ENCODE measurements around the gene WARS2.
"Not testable (repeated sequence)": the region's sequence is repeated elsewhere in the genome, so short reads cannot be mapped to it uniquely, and the experiment has no call there.

WARS2 gene

DNA sequence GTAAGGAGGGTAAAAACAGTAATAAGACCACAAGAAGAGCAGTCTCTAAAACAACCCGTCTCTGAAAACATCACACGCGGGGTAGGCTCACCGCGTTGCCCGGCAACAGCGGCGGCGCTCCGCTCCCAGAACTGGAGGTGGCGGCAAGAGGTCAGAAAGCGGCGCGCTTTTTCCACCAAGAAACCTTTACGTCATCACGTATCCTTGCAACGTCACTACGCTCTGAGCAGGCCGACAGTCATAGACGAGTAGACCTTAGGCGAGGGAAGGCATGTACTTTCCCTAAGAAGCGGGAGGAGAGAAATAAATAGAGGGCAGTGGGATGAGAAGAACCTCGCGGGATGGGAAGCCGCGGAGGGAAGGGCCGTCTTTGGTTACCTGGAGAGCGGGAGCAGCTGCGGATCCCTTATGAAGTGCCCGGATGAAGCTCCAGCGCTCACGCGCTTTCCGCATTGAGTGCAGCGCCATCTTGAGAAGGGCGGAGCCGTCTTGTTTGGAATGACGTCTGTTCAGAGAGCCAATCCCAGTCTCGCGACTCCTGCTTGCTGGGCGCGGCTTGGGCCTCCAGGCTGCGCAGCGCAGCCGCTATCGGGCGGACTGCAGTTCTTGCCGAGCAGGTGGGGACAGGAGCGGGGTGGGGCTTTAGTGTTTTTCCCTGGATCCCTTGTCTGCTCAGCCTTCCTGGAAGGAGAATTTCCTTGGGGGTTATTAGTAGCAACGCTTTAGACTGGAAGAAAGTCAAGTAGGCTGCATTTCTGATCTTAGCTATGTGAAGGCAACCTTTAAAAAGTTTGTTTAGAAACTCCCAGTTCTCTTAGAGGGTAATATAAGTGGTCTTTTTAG, at the start of gene WARS2:
Gene WARS2 (minus strand): TSS at position 477 of the 843 bp plus-strand sequence. CDS start 9 bp downstream, at position 468.
- peak; percentile 96 to 97 for DNase-seq

DNA sequence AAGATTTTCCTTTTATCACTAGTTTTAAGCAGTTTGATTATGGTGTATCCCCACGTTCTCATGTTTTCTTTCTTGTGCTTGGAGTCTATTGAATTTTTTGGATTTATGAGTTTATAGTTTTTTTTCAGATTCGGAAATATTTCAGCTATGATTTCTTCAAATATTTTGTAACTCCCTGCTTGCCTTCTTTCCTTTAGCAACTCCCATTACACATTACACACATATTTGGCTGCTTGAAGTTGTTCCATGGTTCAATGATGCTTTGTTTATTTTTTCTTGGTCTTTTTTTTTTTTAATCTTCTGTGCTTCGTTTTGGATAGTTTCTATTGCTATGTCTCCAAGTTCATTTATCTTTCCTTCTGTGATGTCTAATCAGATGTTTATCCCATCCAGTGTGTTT, 48.5 kb upstream of the WARS2 start:
- DNase-seq, result no peak

DNA sequence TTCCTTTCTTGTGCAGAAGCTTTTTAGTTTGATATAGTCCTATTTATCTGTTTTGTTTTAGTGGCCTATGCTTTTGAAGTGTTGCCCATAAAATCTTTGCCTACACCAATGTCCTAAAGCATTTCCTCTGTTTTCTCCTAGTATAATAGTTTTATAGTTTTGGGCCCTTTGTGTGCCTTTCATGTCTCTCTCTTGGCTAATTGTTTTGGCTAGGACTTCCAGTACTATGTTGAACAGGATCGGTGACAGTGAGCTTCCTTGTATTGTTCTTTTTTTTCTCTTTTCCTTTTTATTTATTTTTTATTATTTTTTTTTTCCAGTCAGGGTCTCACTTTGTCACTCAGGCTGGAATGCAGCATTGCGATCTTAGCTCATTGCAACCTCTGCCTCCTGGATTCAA, 47.0 kb upstream of the WARS2 start:
- DNase-seq, result no peak

DNA sequence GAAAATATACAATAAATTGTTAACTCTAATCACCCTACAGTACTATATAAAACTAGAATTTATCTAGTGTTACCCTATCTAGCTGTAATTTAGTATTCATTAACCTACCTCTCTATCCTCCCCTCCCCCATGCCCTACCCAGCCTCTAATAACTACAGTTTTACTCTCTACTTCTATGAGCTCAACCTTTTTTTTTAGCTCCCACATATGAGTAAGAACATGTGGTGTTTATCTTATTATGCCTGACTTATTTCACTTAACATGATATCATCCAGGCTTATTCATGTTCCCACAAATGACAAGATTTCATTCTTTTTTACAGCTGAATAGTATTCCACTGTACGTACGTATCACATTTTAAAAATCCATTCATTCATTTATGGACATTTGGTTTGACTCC, 46.0 kb upstream of the WARS2 start:
- DNase-seq, result no peak

DNA sequence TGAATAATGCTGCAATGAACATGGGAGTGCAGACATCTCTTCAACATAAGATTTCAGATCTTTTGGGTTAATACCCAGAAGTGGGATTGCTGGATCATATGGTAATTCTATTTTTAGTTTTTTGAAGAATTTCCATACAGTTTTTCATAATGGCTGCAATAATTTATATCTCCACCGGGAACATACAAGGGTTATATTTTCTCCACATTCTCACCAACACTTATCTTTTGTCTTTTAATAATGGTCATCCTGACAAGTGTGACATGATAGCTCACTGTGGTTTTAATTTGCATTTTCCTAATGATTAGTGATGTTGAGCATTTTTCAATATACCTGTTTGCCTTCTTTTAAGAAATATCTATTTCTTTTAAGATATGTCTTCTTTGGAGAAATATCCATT, 44.5 kb upstream of the WARS2 start:
- DNase-seq, result no peak

DNA sequence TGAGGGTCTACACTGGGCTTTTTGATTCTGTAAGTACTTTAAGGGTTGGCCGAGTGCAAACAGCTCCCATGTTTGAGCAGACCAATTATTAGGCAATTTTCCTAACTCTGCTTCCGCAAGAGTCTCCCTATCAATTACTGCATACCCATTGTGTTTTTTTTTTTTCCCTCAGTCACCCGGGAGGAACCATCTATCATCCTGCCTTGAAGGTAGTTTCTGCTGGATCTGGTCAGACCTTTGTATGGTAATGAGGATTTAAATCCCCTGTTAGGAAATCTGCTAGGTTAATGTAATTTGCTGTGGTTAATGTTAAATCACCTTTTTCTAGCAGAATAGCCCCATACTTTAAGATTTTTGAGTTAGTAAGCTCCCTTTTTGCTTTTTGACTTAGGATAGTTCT, 40.8 kb upstream of the WARS2 start:
- DNase-seq, result no peak

DNA sequence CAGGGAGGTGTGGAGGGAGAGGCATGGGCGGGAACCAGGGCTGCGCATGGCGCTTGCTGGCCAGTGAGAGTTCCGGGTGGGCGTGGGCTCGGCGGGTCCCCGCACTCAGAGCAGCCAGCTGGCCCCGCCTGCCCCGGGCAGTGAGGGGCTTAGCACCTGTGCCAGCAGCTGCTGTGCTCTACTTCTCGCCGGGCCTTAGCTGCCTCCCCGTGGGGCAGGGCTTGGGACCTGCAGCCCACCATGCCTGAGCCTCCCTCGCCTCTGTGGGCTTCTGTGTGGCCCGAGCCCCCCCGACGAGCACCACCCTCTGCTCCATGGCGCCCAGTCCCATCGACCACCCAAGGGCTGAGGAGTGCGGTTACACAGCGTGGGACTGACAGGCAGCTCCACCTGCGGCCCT, 38.6 kb upstream of the WARS2 start:
- no peak for DNase-seq

DNA sequence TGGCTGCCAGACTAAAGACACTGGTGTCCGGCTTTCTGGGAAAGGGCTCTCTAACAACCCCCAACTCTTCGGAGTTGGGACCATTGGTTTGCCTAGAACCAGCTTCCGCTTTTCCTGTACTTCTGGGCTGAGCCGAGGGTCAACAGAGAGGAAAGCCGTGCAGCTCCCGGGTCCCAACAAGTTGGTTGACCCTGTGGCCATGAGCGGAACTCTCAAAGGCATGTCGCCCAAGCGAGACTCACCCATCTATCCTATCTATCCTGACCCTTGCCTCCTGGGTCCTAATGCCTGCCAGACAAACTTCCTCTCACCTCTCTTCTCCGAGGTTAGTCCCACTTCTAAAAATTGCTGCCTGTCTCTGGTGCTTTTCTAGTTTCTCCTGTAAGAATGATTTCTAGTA, 32.5 kb upstream of the WARS2 start:
- not testable (repeated sequence) for DNase-seq

DNA sequence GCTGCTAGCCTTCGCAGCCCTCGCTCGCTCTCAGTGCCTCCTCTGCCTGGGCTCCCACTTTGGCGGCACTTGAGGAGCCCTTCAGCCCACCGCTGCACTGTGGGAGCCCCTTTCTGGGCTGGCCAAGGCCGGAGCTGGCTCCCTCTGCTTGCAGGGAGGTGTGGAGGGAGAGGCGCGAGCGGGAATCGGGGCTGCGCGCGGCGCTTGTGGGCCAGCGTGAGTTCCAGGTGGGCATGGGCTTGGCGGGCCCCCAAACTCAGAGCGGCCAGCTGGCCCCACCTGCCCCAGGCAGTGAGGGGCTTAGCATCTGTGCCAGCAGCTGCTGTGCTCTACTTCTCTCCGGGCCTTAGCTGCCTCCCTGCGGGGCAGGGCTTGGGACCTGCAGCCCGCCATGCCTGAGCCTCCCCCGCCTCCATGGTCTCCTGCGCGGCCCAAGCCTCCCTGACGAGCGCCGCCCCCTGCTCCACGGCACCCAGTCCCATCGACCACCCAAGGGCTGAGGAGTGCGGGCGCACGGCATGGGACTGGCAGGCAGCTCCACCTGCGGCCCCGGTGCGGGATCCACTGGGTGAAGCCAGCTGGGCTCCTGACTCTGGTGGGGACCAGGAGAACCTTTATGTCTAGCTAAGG, 31.0 kb upstream of the WARS2 start:
- not testable (repeated sequence) for DNase-seq

DNA sequence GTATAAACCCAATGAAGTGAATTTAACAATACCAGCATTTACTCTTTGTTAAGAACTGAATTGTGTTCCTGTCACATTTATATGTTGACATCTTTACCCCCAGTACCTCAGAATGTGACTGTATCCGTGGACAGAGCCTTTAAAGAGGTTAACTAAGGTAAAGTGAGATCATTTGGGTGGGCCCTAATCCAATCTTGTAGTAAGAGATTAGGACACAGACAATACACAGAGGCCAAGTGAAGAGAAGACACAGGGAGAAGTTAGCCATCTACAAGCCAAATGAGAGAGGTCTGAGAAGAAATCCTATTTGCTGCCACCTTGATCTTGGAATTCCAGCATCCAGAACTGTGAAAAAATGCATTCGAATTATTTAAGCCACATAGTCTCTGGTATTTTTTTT, 22.9 kb upstream of the WARS2 start:
- DNase-seq, result no peak

DNA sequence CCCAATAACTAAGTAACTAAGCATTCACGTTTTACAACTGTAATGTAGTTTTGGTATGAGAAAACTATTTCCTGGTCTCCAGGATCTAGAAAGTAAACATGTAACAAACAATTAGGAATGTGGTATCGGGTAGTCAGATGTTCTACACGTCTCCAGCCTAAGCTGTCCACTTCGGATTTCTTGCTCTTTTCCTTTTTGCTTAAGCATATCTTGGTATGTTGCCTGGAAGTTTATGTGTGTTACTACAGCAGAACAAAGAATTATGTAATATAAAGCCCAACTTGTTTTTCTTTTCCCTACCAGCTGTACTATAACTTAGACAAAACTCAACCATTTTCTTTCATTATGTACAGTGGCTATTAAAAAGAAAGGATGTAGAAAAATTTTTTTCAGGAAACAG, 20.4 kb upstream of the WARS2 start:
- no peak for DNase-seq

DNA sequence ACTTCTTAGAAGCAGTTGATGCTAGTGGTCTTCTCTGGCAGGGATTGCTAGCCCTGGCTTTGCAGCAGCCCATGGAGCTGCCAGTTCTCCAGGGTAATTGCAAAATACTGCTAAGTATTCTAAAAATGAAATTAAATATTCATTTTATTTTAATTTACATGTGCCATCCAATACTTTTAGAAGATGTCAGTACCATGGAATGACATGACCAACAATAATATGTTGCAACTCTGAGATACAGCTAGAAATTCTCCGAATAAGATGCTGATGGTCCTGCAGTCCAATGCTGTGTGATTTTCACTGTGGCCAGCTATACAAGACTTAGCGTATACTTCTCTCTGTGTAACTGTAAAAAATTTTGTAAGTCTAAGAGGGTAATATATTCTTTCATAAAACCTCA, 20.0 kb upstream of the WARS2 start:
- no peak for DNase-seq

DNA sequence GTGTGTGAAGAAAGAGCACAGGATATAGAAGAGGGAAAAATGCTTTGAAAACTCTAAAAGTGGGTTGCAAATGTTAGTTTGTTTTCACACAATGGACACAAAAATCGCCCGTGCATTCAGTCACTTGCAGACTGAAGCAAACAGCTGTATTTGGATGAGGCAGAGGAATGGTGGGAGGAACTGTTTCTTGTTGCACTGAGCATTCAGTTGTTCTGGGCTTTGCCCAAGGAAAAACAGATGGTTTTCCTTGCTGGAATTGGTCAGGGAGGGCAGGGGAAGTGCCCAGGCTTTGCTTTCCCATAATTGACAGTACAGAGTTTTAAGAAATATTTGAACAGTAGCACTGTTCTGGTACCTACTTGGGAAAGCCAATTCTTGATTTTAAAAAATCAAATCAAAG, 19.5 kb upstream of the WARS2 start:
- no peak for DNase-seq

DNA sequence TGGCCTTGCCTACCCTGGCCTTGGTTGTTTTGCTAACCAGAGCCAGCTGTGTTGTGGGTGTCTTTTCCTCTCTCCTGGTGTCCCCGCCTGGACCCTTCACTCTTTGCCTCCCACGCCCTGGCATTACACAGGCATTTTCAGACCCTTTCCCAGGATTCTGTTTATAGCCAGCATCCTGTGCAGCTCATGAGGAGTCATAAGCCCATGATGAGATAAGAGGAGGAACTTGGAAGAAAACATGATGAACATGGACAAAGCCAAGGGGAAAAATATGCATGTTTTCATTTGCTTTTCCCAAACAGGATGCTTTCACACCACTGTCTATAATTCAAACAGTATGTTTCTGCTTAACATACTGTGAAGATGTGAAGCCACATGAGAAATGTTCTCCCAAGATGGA, 18.7 kb upstream of the WARS2 start:
- no peak for DNase-seq

DNA sequence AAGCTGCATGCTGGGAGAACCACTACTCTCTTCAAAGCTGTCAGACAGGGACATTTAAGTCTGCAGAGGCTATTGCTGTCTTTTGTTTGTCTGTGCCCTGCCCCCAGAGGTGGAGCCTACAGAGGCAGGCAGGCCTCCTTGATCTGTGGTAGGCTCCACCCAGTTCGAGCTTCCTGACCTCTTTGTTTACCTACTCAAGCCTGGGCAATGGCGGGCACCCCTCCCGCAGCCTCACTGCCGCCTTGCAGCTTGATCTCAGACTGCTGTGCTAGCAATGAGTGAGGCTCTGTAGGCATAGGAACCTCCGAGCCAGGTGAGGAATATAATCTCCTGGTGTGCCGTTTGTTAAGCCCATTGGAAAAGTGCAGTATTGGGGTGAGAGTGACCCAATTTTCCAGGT, 16.3 kb upstream of the WARS2 start:
- not testable (repeated sequence) for DNase-seq

DNA sequence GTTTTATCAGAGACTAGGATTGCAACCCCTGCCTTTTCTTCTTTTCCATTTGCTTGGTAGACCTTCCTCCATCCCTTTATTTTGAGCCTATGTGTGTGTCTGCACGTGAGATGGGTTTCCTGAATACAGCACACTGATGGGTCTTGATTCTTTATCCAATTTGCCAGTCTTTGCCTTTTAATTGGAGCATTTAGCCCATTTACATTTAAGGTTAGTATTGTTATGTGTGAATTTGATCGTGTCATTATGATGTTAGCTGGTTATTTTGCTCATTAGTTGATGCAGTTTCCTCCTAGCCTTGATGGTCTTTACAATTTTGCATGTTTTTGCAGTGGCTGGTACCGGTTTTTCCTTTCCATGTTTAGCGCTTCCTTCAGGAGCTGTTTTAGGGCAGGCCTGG, 14.6 kb upstream of the WARS2 start:
- DNase-seq, result not testable (repeated sequence)

DNA sequence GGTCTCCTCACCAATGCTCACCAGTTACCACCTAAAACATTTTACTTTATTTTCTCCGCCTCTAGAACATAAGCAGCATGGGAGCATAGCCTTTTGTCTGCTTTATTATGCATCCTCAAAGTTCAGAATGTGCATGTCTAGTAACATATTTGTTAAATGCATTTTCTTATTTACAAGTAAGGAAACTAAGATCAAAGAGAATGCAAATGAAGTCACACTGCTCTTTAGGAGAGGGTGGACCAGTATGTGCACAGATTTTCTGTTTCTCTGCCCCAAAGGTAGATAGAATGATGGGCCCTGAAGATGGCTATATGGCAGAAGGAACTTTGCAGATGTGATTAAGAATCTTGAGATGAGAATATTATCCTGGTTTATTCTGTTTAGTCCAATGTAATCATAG, 9.7 kb upstream of the WARS2 start:
- DNase-seq, result no peak

DNA sequence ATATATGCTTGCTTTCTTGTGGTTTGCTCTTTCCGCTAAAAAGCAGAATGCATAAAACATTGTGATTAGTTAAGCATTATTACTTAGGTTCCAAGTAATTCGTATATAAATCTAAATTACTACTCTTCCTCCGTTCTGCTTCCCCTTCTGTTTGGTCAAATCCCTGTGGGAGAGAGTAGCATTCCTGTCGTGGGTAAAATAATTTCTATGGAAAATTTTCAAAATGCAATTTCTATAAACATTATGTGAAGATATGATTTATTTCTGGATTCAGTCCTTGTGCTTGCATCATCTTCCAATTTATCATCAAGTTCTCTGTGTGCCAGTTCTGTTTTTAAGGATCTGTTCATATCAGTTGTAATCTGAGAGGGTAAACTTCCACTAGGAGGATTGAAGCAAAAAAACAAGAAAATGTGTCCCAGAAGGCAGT, 7.2 kb upstream of the WARS2 start:
- no peak for DNase-seq

DNA sequence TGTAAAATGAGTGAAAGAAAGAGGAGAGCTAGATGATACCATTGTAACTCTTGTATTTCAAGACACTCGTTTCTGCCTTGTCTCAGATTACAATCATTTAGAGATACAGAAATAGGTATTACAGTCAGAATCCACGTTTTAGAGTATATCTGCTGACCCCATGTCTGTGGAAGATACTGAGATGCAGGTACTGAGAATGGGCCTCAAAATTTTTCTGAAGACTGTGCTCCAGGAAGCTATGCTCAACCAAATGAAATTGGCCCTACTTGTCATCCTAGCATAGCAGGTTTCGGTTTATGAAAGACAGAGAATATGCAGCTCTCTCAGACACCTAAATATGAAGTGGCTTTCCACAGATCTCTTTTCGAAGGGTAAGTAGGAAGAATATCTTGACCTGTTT, 6.0 kb upstream of the WARS2 start:
- no peak for DNase-seq

DNA sequence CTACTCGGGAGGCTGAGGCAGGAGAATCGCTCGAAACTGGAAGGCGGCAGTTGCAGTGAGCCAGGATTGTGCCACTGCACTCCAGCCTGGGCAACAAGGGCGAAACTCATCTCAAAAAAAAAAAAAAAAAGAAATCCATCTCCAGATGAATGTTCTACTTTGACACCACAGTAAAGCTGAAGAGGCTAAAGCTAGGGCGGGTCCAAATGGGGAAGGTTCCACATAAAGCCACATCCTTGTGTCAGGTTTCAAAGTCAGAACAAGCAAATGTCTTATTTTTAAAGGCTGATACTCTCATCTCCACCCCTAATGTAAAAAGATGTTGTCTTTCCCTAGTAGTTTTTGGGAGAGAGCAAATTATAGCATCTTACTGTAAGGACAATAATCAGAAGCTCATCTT, 4.4 kb upstream of the WARS2 start:
- no peak for DNase-seq

DNA sequence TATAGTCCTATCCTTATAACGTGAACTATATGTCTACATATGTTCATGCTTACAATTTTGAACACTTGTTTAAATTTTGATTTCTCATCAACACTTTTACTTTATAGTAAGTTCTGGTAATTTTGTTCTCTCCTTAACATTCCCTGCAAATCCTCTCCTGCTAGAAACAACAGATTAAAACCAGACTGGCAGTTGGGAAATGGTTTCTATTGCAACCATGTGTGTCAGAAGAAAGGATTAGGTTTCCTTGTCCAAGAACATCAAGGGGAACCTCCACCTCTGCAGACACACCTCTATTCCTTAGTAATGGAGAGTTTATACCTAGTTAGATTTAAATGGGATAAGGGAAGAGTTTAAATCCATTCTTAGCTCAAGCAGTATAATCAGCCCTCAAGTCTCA, 3.3 kb upstream of the WARS2 start:
- DNase-seq, result no peak

DNA sequence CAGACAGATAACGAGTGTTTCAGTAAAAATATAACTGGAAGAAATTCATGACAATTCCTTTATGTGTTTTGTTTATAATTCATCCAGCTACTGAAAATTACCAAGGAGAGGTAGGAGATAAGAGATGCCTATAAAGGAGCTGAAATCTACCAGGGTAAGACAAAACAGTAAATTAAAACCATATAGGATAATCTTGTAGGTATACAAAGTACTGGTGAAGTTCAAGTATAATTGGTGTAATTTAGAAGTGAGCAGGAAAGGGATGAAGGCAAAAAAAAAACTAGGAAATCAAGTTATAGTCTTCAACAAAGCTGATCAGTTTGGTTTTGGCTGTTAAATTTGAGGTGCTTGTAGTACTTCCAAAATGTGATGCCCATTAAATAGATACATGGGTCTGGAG, 1.2 kb upstream of the WARS2 start:
- DNase-seq, result no peak

DNA sequence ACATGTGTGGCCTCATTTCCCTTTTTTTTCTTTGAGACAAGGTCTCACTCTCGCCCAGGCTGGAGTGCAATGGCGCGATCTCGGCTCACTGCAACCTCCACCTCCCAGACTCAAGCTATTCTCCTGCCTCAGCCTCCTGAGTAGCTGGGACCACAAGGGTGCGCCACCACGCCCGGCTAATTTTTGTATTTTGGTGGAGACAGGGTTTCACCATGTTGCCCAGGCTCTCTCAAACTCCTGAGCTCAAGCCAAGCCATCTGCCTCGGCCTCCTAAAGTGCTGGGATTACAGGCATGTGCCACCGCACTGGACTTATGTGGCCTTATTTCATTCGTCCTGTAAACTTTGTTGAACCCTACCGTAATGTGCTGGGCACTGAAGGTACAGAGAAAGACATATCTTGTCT, 569 bp upstream of the WARS2 start:
- peak; percentile 62 to 71 for DNase-seq

DNA sequence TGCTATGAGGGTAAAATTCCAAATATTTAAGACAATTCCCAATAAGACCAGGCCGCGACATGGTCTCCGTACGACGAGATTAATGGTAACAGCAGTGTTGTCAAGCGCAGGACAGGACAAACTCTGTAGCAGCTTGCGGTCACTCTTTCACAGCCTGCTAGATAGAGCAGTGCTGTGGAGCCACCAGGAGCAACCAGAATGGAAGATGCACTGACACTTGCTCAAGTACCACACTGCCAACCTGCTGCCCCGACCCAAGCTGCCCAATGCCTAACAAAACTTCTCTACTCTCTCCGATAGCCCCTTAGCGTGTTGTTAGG, 636 bp downstream of the WARS2 start:
- DNase-seq, result peak in 1 of 2 experiments; percentile 83

DNA sequence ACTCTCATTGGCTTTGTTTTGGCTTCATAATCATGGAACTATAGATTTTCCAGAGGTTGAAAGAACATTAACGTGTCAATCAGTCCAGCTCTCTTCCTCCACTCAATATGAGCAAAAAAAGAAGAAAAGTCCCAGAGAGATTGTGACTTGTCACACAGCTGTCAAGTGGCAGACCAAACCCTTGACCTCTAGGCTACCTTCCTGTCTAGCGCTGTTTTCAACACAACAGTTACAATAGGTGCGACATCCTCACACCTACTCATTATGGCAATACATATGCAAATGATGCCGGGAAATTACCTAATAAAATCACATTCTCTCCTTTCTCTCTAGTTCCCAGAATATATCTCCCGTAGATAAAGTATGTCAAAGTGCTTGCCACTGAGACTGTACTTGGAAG, 1.1 kb downstream of the WARS2 start:
- peak in 1 of 2 experiments; percentile 18 for DNase-seq

Data from NCI-H524 (cell line).